NCI-H2081 (cell line): Measurements from ENCODE around the gene ADCY6.

Source experiments
- DNase-seq, 2 experiments: peaks; one replicate each; lab custom pipeline; 2025; lab: John Stamatoyannopoulos, UW

The ADCY6 gene

GRCh38 chr12:48788854-48789775 lies at the start of gene ADCY6:
Gene ADCY6 (minus strand): TSS chr12:48789089. CDS start chr12:48783434, 5,655 bp downstream.
- peak; percentile 46 to 48 for DNase-seq

GRCh38 chr12:48838048-48838447 lies 49.2 kb upstream of the ADCY6 start:
- no peak for DNase-seq

GRCh38 chr12:48832321-48833060 lies 43.6 kb upstream of the ADCY6 start:
- DNase-seq, result no peak

GRCh38 chr12:48831257-48831656 lies 42.4 kb upstream of the ADCY6 start:
- DNase-seq, result no peak

- DNase-seq, result no peak
Observed at GRCh38 chr12:48828841-48829575, 40.1 kb upstream of the ADCY6 start.

- DNase-seq, result no peak
Observed at GRCh38 chr12:48828293-48828692, 39.4 kb upstream of the ADCY6 start.

- no peak for DNase-seq
Observed at GRCh38 chr12:48827513-48828096, 38.7 kb upstream of the ADCY6 start.

- no peak for DNase-seq
Observed at GRCh38 chr12:48827026-48827425, 38.1 kb upstream of the ADCY6 start.

- DNase-seq, result no peak
Observed at GRCh38 chr12:48826209-48826855, 37.4 kb upstream of the ADCY6 start.

GRCh38 chr12:48824905-48825304 lies 36.0 kb upstream of the ADCY6 start:
- DNase-seq, result no peak

GRCh38 chr12:48824112-48824511 lies 35.2 kb upstream of the ADCY6 start:
- no peak for DNase-seq

GRCh38 chr12:48823281-48823680 lies 34.4 kb upstream of the ADCY6 start:
- DNase-seq, result no peak

- DNase-seq, result no peak
Observed at GRCh38 chr12:48822711-48823110, 33.8 kb upstream of the ADCY6 start.

- DNase-seq, result no peak
Observed at GRCh38 chr12:48822139-48822538, 33.2 kb upstream of the ADCY6 start.

GRCh38 chr12:48819986-48820725 lies 31.3 kb upstream of the ADCY6 start:
- DNase-seq, result no peak

- DNase-seq, result no peak
Observed at GRCh38 chr12:48818831-48819590, 30.1 kb upstream of the ADCY6 start.

GRCh38 chr12:48817873-48818830 lies 29.3 kb upstream of the ADCY6 start, which contains the start of gene CACNB3:
Gene CACNB3 (plus strand): TSS chr12:48818496. CDS start chr12:48818930, 434 bp downstream.
- DNase-seq, result peak; percentile 70 to 73

- DNase-seq, result no peak
Observed at GRCh38 chr12:48816143-48816854, 27.4 kb upstream of the ADCY6 start.
